ENCODE results near the gene NTHL1.

DNA sequence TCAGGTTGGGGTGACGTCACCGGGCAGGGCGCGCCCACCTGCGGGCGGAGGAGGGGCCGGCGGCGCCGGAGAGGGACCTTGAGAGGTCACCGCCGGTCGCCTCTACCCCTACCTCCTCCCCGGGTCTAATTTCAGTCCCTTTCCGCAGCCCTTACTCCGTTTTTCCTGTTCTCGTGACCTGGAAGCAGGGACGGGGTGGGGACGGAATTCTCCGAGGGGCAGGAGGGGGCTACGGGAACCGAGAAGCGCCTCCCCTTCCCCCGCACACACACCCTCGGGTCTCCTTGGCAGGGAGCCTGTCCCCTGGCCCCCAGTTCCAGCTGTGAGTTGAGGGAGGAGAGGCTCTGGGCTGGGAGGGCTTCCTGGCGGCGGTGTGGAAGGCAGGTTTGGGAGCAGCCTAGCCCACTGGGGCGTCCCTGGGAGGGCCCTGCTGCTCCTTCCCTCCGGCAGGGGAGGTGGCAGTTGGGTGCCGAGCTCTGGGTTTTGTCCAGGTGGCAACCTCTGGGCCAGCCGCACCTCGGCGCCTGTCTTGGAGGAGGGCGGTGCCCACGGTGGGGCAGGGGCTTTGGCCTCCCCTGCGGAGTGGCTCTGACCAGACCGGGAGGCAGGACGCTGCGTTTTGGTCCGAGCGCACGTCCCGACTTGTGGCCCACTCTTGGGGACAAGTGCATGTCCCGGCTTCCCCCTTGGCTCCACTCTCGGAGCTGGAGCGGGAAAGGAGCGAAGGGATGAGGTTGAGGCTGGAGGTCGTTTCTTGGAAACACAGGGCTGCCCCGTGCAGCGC is 57.1 kb downstream of the NTHL1 start:
- TF ChIP-seq, protein P1, sequence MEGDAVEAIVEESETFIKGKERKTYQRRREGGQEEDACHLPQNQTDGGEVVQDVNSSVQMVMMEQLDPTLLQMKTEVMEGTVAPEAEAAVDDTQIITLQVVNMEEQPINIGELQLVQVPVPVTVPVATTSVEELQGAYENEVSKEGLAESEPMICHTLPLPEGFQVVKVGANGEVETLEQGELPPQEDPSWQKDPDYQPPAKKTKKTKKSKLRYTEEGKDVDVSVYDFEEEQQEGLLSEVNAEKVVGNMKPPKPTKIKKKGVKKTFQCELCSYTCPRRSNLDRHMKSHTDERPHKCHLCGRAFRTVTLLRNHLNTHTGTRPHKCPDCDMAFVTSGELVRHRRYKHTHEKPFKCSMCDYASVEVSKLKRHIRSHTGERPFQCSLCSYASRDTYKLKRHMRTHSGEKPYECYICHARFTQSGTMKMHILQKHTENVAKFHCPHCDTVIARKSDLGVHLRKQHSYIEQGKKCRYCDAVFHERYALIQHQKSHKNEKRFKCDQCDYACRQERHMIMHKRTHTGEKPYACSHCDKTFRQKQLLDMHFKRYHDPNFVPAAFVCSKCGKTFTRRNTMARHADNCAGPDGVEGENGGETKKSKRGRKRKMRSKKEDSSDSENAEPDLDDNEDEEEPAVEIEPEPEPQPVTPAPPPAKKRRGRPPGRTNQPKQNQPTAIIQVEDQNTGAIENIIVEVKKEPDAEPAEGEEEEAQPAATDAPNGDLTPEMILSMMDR (IDR thresholded peaks at IDR 0.05): no peak
- TF ChIP-seq POLR2A (IDR thresholded peaks at IDR 0.05): no peak

All from ovary (tissue), 3 donors.